ENCODE results near the gene PLA2G4D.

GRCh38 chr15:42034628-42035434 is 59.5 kb downstream of the PLA2G4D start:
- TF ChIP-seq, protein P1, sequence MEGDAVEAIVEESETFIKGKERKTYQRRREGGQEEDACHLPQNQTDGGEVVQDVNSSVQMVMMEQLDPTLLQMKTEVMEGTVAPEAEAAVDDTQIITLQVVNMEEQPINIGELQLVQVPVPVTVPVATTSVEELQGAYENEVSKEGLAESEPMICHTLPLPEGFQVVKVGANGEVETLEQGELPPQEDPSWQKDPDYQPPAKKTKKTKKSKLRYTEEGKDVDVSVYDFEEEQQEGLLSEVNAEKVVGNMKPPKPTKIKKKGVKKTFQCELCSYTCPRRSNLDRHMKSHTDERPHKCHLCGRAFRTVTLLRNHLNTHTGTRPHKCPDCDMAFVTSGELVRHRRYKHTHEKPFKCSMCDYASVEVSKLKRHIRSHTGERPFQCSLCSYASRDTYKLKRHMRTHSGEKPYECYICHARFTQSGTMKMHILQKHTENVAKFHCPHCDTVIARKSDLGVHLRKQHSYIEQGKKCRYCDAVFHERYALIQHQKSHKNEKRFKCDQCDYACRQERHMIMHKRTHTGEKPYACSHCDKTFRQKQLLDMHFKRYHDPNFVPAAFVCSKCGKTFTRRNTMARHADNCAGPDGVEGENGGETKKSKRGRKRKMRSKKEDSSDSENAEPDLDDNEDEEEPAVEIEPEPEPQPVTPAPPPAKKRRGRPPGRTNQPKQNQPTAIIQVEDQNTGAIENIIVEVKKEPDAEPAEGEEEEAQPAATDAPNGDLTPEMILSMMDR (IDR thresholded peaks at IDR 0.05; ENCODE audit: poor library complexity, severe bottlenecking), result no peak
- TF ChIP-seq EZH2 (IDR thresholded peaks at IDR 0.05; ENCODE audit: borderline replicate concordance, insufficient read depth, low read length, poor library complexity, severe bottlenecking), result no peak
